Esophagus squamous epithelium (tissue), 5 donors: Measurements from ENCODE around the gene OR4N5. TPM values are rescaled to one million over a fixed set of nuclear protein-coding genes. Genes with fewer than 3 reads are reported as not detected.
"Not testable (repeated sequence)": the region's sequence is repeated elsewhere in the genome, so short reads cannot be mapped to it uniquely, and the experiment has no call there.

Experiments used
- DNase-seq: peaks from one replicate; lab custom pipeline; 2025; lab: John Stamatoyannopoulos, UW
- H3K27ac ChIP-seq, 4 donors: fragments of 200-600 bp; sonication (generic); one replicate each; pipeline ENCODE4 v1.5.1; 2016 to 2019; ENCODE audit warnings: mild to moderate bottlenecking in 1 of 4
- H3K27me3 ChIP-seq, 4 donors: fragments of 200-600 bp; sonication (generic); 1 replicate in 3 of 4; 2 replicates in 1 of 4; pipeline versions ENCODE4 v1.5.1 to v1.6.0; 2017 to 2021; ENCODE audit warnings: antibody characterized with exemption in 1 of 4
- H3K36me3 ChIP-seq, 3 donors: fragments of 200-600 bp; sonication (generic); one replicate each; pipeline ENCODE4 v1.5.1; 2016 to 2019
- H3K4me1 ChIP-seq, 3 donors: fragments of 200-600 bp; sonication (generic); one replicate each; pipeline ENCODE4 v1.5.1; 2017 to 2019
- H3K4me3 ChIP-seq, 4 donors: fragments of 200-600 bp; sonication (generic); 1 replicate in 3 of 4; 2 replicates in 1 of 4; pipeline ENCODE4 v1.5.1; 2016 to 2019; ENCODE audit warnings: mild to moderate bottlenecking in 2 of 4, moderate library complexity in 1 of 4
- H3K9me3 ChIP-seq, 3 donors: fragments of 200-600 bp; sonication (generic); one replicate each; pipeline ENCODE4 v1.5.1; 2016 to 2019
- POLR2A ChIP-seq, 4 donors: fragments of 450-650 bp; IDR thresholded peaks; one replicate each; pipeline ENCODE4 v1.6.1; 2017; ENCODE audit warnings: antibody characterized with exemption in 4 of 4, mild to moderate bottlenecking in 4 of 4, moderate library complexity in 3 of 4
- WGBS, 2 donors: methylation state at CpG; one replicate each; pipeline ENCODE4 v1.1.5; 2018; 5-methylcytosine and 5-hydroxymethylcytosine counted together
- intact Hi-C: fragments of 100-400 bp; cut with DNase I; formaldehyde crosslinking; loops from one replicate; pipeline ENCODE4 v1.15.0; 2022
- total RNA-seq, 4 donors: library from RNA; depleted of rRNA; stranded (reverse); fragments of >200 nt; gene quantifications; one replicate each; pipeline ENCODE4 v1.1.0, GENCODE V29; 2016
- TF ChIP-seq, protein P1 (sequence below), 6 experiments: fragments of 450-650 bp in 4 of 6; fragments of 200-600 bp in 2 of 6; sonication (generic) in 2 of 6; IDR thresholded peaks; one replicate each; pipeline ENCODE4 v1.5.1; 2016 to 2019; ENCODE audit warnings: antibody characterized with exemption in 6 of 6, mild to moderate bottlenecking in 4 of 6, moderate library complexity in 4 of 6
- donor health status: DM: yes; HTN: yes; CAD: no.

Gene OR4N5
- total RNA-seq, 4 donors from 2014 or later: not detected

DNA sequence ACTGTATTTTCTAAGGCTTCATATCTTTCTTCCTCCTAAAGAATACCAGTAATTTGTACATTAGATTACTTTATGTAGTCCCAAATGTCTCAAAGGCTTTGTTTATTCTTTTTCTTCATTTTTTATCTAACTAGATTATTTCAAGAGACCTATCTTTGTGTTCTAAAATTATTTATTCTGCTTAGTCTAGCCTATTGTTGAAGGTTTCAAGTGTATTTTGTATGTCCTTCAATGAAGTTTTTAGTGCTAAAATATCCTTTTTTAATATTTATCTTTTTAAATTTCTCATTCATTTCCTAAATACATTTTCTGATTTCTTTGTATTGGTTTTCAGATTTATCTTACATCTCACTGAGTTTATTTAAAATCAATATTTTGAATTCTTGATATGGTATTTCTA lies 25.8 kb downstream of the OR4N5 start:
- peaks cover 0 to 10% (median 0%) of the 10 kb centered on the region in 3 donors for H3K9me3 ChIP-seq
- no peaks in the 10 kb centered on the region for H3K27me3 ChIP-seq
- no peak for DNase-seq
- H3K4me1 ChIP-seq: no peaks in the 10 kb centered on the region
- H3K27ac ChIP-seq: no peak overlapping the region
- intact Hi-C loops: no loop called here
- H3K36me3 ChIP-seq: no peaks in the 10 kb centered on the region
- TF ChIP-seq POLR2A (IDR thresholded peaks at IDR 0.05): no peak
- TF ChIP-seq, protein P1, sequence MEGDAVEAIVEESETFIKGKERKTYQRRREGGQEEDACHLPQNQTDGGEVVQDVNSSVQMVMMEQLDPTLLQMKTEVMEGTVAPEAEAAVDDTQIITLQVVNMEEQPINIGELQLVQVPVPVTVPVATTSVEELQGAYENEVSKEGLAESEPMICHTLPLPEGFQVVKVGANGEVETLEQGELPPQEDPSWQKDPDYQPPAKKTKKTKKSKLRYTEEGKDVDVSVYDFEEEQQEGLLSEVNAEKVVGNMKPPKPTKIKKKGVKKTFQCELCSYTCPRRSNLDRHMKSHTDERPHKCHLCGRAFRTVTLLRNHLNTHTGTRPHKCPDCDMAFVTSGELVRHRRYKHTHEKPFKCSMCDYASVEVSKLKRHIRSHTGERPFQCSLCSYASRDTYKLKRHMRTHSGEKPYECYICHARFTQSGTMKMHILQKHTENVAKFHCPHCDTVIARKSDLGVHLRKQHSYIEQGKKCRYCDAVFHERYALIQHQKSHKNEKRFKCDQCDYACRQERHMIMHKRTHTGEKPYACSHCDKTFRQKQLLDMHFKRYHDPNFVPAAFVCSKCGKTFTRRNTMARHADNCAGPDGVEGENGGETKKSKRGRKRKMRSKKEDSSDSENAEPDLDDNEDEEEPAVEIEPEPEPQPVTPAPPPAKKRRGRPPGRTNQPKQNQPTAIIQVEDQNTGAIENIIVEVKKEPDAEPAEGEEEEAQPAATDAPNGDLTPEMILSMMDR (IDR thresholded peaks at IDR 0.05): no peak
- H3K4me3 ChIP-seq: no peak overlapping the region

DNA sequence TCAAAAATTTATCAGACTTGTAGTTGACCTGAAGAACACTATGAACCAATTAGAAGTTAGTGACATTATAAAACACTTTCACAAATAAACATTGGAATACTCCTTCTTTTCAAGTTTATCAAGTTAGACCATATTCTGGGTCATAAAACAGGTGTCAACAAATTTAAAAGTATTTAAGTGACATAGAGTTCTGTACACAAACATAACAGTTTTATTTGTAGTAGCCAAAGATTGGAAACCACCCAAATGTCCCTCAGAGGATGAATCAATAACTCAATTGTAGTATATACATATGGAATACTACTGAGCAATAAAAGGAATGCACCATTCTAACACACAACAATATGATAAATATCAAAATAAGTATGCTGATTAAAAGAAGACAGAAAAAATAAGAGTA lies 28.5 kb downstream of the OR4N5 start:
- Histone ChIP-seq H3K4me3 (no peak overlapping the region), H3K27ac (no peak overlapping the region), H3K36me3 (no peaks in the 10 kb centered on the region), H3K9me3 (peaks cover 0 to 10% (median 0%) of the 10 kb centered on the region in 3 donors), H3K27me3 (no peaks in the 10 kb centered on the region), H3K4me1 (no peaks in the 10 kb centered on the region)
- TF ChIP-seq, protein P1 (IDR thresholded peaks at IDR 0.05): no peak
- TF ChIP-seq POLR2A (IDR thresholded peaks at IDR 0.05): no peak
- no peak for DNase-seq
- intact Hi-C loops: no loop called here

DNA sequence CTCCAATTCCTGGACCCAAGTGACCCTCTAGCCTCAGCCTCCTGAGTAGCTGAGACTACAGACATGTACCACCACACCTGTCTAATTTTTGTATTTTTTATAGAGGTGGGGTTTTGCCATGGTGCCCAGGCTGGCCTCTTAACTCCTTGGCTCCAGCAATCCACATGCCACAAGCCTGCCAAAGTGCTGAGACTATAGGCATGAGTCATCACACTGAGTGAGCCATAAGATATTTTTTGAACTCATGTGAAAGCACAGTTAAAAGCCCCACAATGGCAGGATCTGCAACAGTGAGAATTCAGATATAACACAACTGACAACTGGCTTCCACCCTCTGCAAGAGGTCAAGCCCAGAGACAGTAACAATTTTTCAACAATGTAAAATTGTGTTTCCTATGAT lies 31.2 kb downstream of the OR4N5 start:
- H3K27me3 ChIP-seq, DNase-seq, H3K27ac ChIP-seq, H3K4me1 ChIP-seq, H3K9me3 ChIP-seq, H3K36me3 ChIP-seq, H3K4me3 ChIP-seq, intact Hi-C loops: not testable (repeated sequence)

DNA sequence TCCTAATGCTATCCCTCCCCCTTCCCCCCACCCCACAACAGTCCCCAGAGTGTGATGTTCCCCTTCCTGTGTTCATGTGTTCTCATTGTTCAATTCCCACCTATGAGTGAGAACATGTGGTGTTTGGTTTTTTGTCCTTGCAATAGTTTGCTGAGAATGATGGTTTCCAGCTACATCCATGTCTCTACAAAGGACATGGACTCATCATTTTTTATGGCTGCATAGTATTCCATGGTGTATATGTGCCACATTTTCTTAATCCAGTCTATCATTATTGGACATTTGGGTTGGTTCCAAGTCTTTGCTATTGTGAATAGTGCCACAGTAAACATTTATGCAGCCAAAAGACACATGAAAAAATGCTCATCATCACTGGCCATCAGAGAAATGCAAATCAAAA lies 35.6 kb downstream of the OR4N5 start:
- H3K4me3 ChIP-seq, H3K4me1 ChIP-seq, H3K27me3 ChIP-seq, H3K27ac ChIP-seq, H3K9me3 ChIP-seq, DNase-seq, intact Hi-C loops, H3K36me3 ChIP-seq: not testable (repeated sequence)

DNA sequence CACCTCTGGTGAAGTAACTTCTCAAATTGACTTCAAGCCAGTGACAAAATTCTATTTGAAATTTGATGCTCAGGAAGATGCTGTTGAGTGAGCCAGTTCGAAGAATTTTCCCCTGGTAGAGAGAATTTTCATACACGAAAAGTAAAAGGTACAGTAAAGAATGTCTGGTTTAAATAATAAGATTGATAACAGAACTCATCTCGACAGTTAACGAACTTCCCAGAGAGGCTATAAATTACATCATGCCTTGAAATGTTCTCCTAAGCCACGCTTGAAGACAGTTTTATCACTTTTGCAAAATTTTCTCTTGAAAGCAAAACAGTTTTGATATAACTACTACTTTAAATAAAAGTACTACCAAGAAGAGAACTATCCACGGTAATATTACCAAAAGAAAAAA lies 37.7 kb downstream of the OR4N5 start:
- no peak for DNase-seq
- no peak overlapping the region for H3K4me3 ChIP-seq
- H3K36me3 ChIP-seq: no peaks in the 10 kb centered on the region
- no peak overlapping the region for H3K27ac ChIP-seq
- TF ChIP-seq, protein P1 (IDR thresholded peaks at IDR 0.05): no peak
- TF ChIP-seq POLR2A (IDR thresholded peaks at IDR 0.05): no peak
- no peaks in the 10 kb centered on the region for H3K4me1 ChIP-seq
- WGBS, 2 donors: 52 to 66% methylated on average over 6 of the region's 6 CpGs
- H3K9me3 ChIP-seq: no peaks in the 10 kb centered on the region
- no peaks in the 10 kb centered on the region for H3K27me3 ChIP-seq
- intact Hi-C loops: no loop called here

DNA sequence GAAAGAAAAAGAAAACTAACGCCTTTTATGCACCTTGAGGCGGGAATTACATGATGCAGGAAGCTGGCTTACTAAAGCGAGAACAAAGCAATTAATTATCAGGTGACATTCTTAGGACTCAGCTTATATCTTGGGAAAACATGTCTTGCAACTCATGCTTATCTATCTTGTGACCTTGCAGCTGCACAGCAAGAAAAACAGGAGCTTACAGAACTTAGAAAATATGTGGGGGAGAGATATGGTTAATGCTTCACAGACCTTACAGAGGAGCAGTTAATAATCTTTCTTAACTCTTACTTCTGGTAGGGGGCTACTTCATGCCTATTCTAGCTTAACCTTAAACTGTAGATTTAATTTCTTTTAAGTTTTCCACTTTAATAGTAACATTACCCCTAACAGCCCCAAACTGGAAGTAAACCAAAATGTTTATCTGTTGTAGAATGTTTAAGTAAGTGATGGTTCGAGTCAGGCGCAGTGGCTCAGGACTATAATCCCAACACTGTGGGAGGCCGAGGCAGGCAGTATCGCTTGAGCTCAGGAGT lies 38.9 kb downstream of the OR4N5 start:
- intact Hi-C loops: no loop called here
- Histone ChIP-seq H3K4me3 (no peak overlapping the region), H3K4me1 (no peaks in the 10 kb centered on the region), H3K27ac (no peak overlapping the region), H3K36me3 (no peaks in the 10 kb centered on the region), H3K27me3 (no peaks in the 10 kb centered on the region), H3K9me3 (no peaks in the 10 kb centered on the region)
- WGBS, 2 donors: 78 to 85% methylated on average over 7 of the region's 7 CpGs
- DNase-seq: no peak
- TF ChIP-seq, protein P1 (IDR thresholded peaks at IDR 0.05): no peak
- TF ChIP-seq POLR2A (IDR thresholded peaks at IDR 0.05): no peak
